ENCODE results near the gene APBA2. TPM values are rescaled to one million over a fixed set of nuclear protein-coding genes. Genes with fewer than 3 reads are reported as not detected.

Gene APBA2
- total and polyA plus RNA-seq, 2 of the 13 experiments (the other 11 are each of a cell fraction or from before 2014, with no cell fraction given) = 0.62 to 2.3 TPM

DNA sequence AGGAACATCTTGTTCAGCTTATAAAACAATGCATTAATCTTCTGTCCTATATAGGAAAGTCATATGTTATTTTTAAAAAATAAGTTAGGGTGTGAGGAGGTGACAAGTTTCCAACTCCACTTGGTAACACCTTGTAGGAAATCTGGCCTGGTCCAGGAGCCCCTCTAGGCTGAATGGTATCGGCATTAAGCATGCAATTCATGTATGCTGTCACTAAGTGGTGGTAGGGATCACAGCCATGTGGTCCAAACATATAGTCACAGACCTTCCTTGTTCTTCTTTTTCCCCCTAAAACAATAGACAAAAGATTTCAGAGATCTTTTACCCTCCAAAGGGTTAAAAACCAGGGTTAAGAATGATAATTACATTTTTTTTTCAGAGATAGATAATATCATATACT is 4.2 kb upstream of the APBA2 start:
- Histone ChIP-seq H3K27ac (ENCODE audit: extremely low read length, insufficient read depth, low read length) (no peak overlapping the region), H3K27me3 (ENCODE audit: control insufficient read depth in 1 of 2, insufficient read depth in 2 of 2, low read length in 2 of 2) (peaks cover 0 to 12% of the 10 kb centered on the region in 2 experiments; a peak in 2 of 5 replicates), H3K9ac (ENCODE audit: insufficient read depth, low read depth, low read length) (no peak overlapping the region), H2AFZ (ENCODE audit: low read length) (no peak overlapping the region), H3K9me3 (ENCODE audit: low read length) (no peaks in the 10 kb centered on the region), H3K79me2 (ENCODE audit: insufficient read depth, low read length) (no peaks in the 10 kb centered on the region), H3K4me2 (ENCODE audit: low read depth, low read length) (no peak overlapping the region), H3K36me3 (replicated peaks in 1 of 2; ENCODE audit: control insufficient read depth in 1 of 2, insufficient read depth in 2 of 2, low read length in 2 of 2) (no peaks in the 10 kb centered on the region), H3K4me3 (replicated peaks in 1 of 3; ENCODE audit: insufficient read depth in 1 of 3, low read depth in 2 of 3, low read length in 3 of 3) (no peak overlapping the region), H3K4me1 (ENCODE audit: insufficient read depth, low read length) (peaks cover 25% of the 10 kb centered on the region), H4K20me1 (ENCODE audit: insufficient read depth, low read length) (no peaks in the 10 kb centered on the region)
- DNase-seq (ENCODE audit: low spot score) = no peak
- intact Hi-C loops (cut with micrococcal nuclease; ENCODE audit: unreplicated experiment) = no loop called here
- FAIRE-seq = no peak
- ATAC-seq = 0 out of 3 replicates have a peak, but pooled peaks have one; percentile 25
- in situ Hi-C loops (cut with HindIII; ENCODE audit: extremely low pct_ligation_motif_present, low pct_unique_long_range_greater_than_20kb) = no loop called here
- BruUV-seq (replicated peaks) = no TSS peak
- TF ChIP-seq PCBP2 (optimal IDR thresholded peaks at IDR 0.05; ENCODE audit: low read depth, low read length, poor library complexity, severe bottlenecking) = no peak
- TF ChIP-seq ZNF224 (CRISPR knock-in tag; IDR thresholded peaks at IDR 0.05) = no peak
- no peak for TF ChIP-seq ZNF773 (CRISPR knock-in tag; IDR thresholded peaks at IDR 0.05; ENCODE audit: borderline replicate concordance)
- TF ChIP-seq ARNT (IDR thresholded peaks at IDR 0.05) = no peak
- CTCF ChIA-PET (ENCODE audit: low intra/inter-chr PET ratio, low total read pairs) = no interaction called here
- WGBS (ENCODE audit: low lambda C conversion rate) = 13% methylated on average over 1 of the region's 1 CpG
- POLR2A ChIA-PET = no interaction called here

DNA sequence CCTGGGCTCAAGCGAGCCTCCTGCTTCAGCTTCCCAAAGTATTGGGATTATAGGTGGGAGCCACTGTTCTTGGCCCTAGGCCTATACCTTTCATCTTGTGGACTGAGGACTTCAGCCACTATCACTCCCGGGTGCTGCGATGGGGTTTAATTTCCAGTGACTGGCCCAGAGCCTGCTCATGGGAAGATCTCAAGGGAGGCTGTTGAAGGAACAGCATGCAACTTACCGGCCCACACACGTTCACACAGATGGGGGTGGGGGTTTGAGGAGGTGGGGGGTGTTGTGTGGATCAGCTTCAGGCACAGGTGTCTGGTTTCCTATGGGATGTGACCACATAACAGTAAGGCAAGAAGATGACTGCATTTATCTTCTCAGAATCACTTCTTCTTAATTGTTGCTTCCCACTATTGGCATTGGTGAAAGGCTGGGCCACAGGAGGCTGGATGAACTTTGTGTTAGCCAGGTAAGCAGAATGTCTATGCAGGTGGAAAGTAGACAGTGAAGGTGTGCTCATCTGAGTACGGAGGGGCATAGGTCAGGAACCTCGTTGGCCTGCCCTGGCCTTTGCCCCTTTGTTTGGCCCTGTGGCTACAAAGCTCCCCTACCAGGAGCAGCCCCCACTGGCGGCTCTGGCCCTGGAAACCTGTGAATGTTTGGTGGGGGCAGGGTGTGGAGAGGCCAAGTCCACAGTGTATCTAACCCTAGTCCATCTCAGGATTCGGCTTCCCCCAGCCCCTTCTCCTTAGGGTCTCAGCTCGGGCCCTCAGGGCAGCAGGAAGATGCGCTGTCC is 1.4 kb upstream of the APBA2 start:
- Histone ChIP-seq H3K9ac (ENCODE audit: insufficient read depth, low read depth, low read length) (no peak overlapping the region), H2AFZ (ENCODE audit: low read length) (no peak overlapping the region), H3K4me1 (ENCODE audit: insufficient read depth, low read length) (peaks cover 25% of the 10 kb centered on the region), H3K9me3 (ENCODE audit: low read length) (no peaks in the 10 kb centered on the region), H3K27me3 (ENCODE audit: control insufficient read depth in 1 of 2, insufficient read depth in 2 of 2, low read length in 2 of 2) (peaks cover 3 to 25% of the 10 kb centered on the region in 2 experiments; a peak in 3 of 5 replicates), H3K27ac (ENCODE audit: extremely low read length, insufficient read depth, low read length) (no peak overlapping the region), H4K20me1 (ENCODE audit: insufficient read depth, low read length) (no peaks in the 10 kb centered on the region), H3K36me3 (replicated peaks in 1 of 2; ENCODE audit: control insufficient read depth in 1 of 2, insufficient read depth in 2 of 2, low read length in 2 of 2) (no peaks in the 10 kb centered on the region), H3K79me2 (ENCODE audit: insufficient read depth, low read length) (no peaks in the 10 kb centered on the region), H3K4me3 (replicated peaks in 1 of 3; ENCODE audit: insufficient read depth in 1 of 3, low read depth in 2 of 3, low read length in 3 of 3) (no peak overlapping the region), H3K4me2 (ENCODE audit: low read depth, low read length) (no peak overlapping the region)
- in situ Hi-C loops (cut with HindIII; ENCODE audit: extremely low pct_ligation_motif_present, low pct_unique_long_range_greater_than_20kb) (no loop called here), intact Hi-C loops (cut with micrococcal nuclease; ENCODE audit: unreplicated experiment) (no loop called here)
- ChIA-PET POLR2A (no interaction called here), CTCF (ENCODE audit: low intra/inter-chr PET ratio, low total read pairs) (no interaction called here)
- no peak for ATAC-seq
- no TSS peak for BruUV-seq (replicated peaks)
- no peak for FAIRE-seq
- DNase-seq (ENCODE audit: low spot score) = no peak
- 62% methylated on average over 9 of the region's 11 CpGs for WGBS (ENCODE audit: low lambda C conversion rate)
- TF ChIP-seq PRDM4 (CRISPR knock-in tag; IDR thresholded peaks at IDR 0.05; ENCODE audit: borderline replicate concordance) (no peak), ZMYM2 (CRISPR knock-in tag; IDR thresholded peaks at IDR 0.05) (no peak), ZSCAN21 (CRISPR knock-in tag; IDR thresholded peaks at IDR 0.05; ENCODE audit: borderline replicate concordance) (no peak), ZC3H4 (CRISPR knock-in tag; IDR thresholded peaks at IDR 0.05; ENCODE audit: borderline replicate concordance) (no peak), ZNF615 (CRISPR knock-in tag; IDR thresholded peaks at IDR 0.05; ENCODE audit: borderline replicate concordance) (no peak)
- TF ChIP-seq, protein P1, sequence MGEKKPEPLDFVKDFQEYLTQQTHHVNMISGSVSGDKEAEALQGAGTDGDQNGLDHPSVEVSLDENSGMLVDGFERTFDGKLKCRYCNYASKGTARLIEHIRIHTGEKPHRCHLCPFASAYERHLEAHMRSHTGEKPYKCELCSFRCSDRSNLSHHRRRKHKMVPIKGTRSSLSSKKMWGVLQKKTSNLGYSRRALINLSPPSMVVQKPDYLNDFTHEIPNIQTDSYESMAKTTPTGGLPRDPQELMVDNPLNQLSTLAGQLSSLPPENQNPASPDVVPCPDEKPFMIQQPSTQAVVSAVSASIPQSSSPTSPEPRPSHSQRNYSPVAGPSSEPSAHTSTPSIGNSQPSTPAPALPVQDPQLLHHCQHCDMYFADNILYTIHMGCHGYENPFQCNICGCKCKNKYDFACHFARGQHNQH (CRISPR knock-in tag; IDR thresholded peaks at IDR 0.05) = no peak

Data from HepG2 (cell line).